ELR (cell line): ENCODE data around the gene TGIF2.
A peak's percentile ranks its signal among the peaks of the same experiment; 100 is the strongest.
"Not testable (repeated sequence)": the region's sequence is repeated elsewhere in the genome, so short reads cannot be mapped to it uniquely, and the experiment has no call there.

Experiments used
- DNase-seq: peaks from one replicate; pipeline ENCODE4 v3.0.0-alpha.2; 2015; ENCODE audit warnings: low read depth

TGIF2 gene

GRCh38 chr20:36547186-36548005, 26.0 kb upstream of the TGIF2 start:
- DNase-seq: no peak

- no peak for DNase-seq
Observed at GRCh38 chr20:36548006-36548315, 25.4 kb upstream of the TGIF2 start.

- DNase-seq: no peak
Observed at GRCh38 chr20:36548704-36549627, 24.4 kb upstream of the TGIF2 start.

GRCh38 chr20:36549628-36549941, 23.8 kb upstream of the TGIF2 start:
- no peak for DNase-seq

- no peak for DNase-seq
Observed at GRCh38 chr20:36549942-36550789, 23.2 kb upstream of the TGIF2 start.

GRCh38 chr20:36550790-36551299, 22.6 kb upstream of the TGIF2 start:
- DNase-seq: no peak

- DNase-seq: no peak
Observed at GRCh38 chr20:36555248-36555647, 18.1 kb upstream of the TGIF2 start.

GRCh38 chr20:36562724-36563123, 10.7 kb upstream of the TGIF2 start:
- no peak for DNase-seq

- no peak for DNase-seq
Observed at GRCh38 chr20:36563374-36563773, 10.0 kb upstream of the TGIF2 start.

GRCh38 chr20:36564078-36564725, 9.2 kb upstream of the TGIF2 start:
- not testable (repeated sequence) for DNase-seq

GRCh38 chr20:36564726-36565121, 8.7 kb upstream of the TGIF2 start:
- DNase-seq: not testable (repeated sequence)

GRCh38 chr20:36565520-36565919, 7.9 kb upstream of the TGIF2 start:
- no peak for DNase-seq

- peak; percentile 69 for DNase-seq
Observed at GRCh38 chr20:36569847-36570429, 3.5 kb upstream of the TGIF2 start.

GRCh38 chr20:36571564-36572504, 1.6 kb upstream of the TGIF2 start:
- no peak for DNase-seq

GRCh38 chr20:36572701-36573102, 695 bp upstream of the TGIF2 start:
- DNase-seq: peak; percentile 79

GRCh38 chr20:36573798-36574365, 485 bp downstream of the TGIF2 start:
- peak; percentile 41 for DNase-seq

- DNase-seq: peak; percentile 77
Observed at GRCh38 chr20:36574366-36575135, 1.2 kb downstream of the TGIF2 start.

- DNase-seq: no peak
Observed at GRCh38 chr20:36576081-36576445, 2.7 kb downstream of the TGIF2 start.
